Prostate gland (tissue), 2 donors: ENCODE data around the gene CELF4. TPM values are rescaled to one million over a fixed set of nuclear protein-coding genes. Genes with fewer than 3 reads are reported as not detected.

ENCODE experiments used
- DNase-seq: peaks from one replicate; pipeline ENCODE4 v3.0.0-alpha.2; 2019; ENCODE audit warnings: low spot score
- H3K27ac ChIP-seq, 2 donors: fragments of 200-600 bp; sonication (generic); 2 replicates each; pipeline ENCODE4 v1.5.1; 2017 to 2019
- H3K27me3 ChIP-seq: fragments of 200-600 bp; sonication (generic); replicated peaks from 2 replicates; pipeline ENCODE4 v1.5.1; 2019; ENCODE audit not compliant: insufficient read depth
- H3K36me3 ChIP-seq, 2 donors: fragments of 200-600 bp; sonication (generic); 1 replicate in 1 of 2; 2 replicates in 1 of 2; pipeline versions ENCODE4 v1.5.1 to v1.8.1; 2017 to 2019
- H3K4me1 ChIP-seq: fragments of 200-600 bp; sonication (generic); replicated peaks from 2 replicates; pipeline ENCODE4 v1.5.1; 2019
- H3K4me3 ChIP-seq, 2 donors: fragments of 200-600 bp; sonication (generic); 2 replicates each; pipeline ENCODE4 v1.5.1; 2017 to 2019
- H3K9me3 ChIP-seq: fragments of 200-600 bp; sonication (generic); 2 replicates; pipeline ENCODE4 v1.5.1; 2017
- POLR2A ChIP-seq: fragments of 450-650 bp; IDR thresholded peaks from one replicate; pipeline ENCODE4 v1.6.1; 2016; ENCODE audit warnings: antibody characterized with exemption, mild to moderate bottlenecking
- POLR2AphosphoS5 ChIP-seq: sonication (generic); formaldehyde crosslinking; IDR thresholded peaks from one replicate; pipeline ENCODE4 v1.6.1; 2017; ENCODE audit warnings: antibody characterized with exemption
- WGBS: methylation state at CpG from one replicate; pipeline ENCODE4 v1.1.5; 2018; 5-methylcytosine and 5-hydroxymethylcytosine counted together
- intact Hi-C: fragments of 100-400 bp; cut with DNase I; formaldehyde crosslinking; loops from one replicate; pipeline ENCODE4 v1.14.2; 2022
- total RNA-seq, 2 donors: library from RNA; depleted of rRNA; stranded (reverse); fragments of >200 nt; gene quantifications; one replicate each; pipeline ENCODE4 v1.1.0, GENCODE V29; 2016
- TF ChIP-seq, protein P1 (sequence below), 4 experiments: fragments of 200-600 bp in 2 of 4; fragments of 450-650 bp in 2 of 4; sonication (generic) in 2 of 4; IDR thresholded peaks; 1 replicate in 3 of 4; 2 replicates in 1 of 4; pipeline ENCODE4 v1.5.1; 2016 to 2019; ENCODE audit warnings: antibody characterized with exemption in 4 of 4, mild to moderate bottlenecking in 2 of 4, moderate library complexity in 2 of 4

Gene CELF4
- total RNA-seq, 2 donors from 2014 or later, result 7.8 to 8.5 TPM

DNA sequence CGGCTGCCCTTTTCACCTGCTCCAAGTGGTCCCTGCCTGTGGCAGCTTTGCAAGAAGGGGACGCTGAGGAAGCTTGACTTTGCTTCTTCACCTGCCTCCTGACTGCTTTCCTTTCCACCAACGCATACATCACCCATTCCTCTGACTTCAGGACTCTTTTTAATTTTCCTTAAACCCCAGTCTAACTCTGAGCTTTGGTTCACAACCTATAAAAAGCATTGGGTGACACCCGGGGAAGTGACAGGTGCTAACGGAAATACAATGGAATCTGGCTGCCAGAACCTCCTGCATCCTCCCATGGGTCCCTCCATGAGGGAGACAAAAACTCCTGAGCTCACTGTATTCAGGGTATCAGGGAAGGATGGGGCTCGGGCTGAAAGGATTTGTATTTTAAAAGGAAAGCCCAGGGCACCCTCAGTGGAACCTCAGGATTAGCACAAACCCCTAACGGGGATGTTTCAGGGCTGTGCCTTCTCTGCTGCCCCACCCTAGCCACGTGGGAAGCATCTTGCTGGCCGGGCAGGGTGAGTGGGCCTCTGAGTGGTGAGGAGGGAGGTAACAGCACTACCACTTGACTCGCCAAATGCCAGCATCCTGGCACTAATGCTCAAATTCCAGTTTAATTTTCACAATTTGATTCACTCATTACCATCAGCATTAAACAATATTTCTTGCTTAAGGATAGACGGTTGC lies 284.8 kb downstream of the CELF4 start:
- TF ChIP-seq, protein P1, sequence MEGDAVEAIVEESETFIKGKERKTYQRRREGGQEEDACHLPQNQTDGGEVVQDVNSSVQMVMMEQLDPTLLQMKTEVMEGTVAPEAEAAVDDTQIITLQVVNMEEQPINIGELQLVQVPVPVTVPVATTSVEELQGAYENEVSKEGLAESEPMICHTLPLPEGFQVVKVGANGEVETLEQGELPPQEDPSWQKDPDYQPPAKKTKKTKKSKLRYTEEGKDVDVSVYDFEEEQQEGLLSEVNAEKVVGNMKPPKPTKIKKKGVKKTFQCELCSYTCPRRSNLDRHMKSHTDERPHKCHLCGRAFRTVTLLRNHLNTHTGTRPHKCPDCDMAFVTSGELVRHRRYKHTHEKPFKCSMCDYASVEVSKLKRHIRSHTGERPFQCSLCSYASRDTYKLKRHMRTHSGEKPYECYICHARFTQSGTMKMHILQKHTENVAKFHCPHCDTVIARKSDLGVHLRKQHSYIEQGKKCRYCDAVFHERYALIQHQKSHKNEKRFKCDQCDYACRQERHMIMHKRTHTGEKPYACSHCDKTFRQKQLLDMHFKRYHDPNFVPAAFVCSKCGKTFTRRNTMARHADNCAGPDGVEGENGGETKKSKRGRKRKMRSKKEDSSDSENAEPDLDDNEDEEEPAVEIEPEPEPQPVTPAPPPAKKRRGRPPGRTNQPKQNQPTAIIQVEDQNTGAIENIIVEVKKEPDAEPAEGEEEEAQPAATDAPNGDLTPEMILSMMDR (IDR thresholded peaks at IDR 0.05), result no peak
- no peak for TF ChIP-seq POLR2A
- no peak for TF ChIP-seq POLR2AphosphoS5
- no peaks in the 10 kb centered on the region for H3K36me3 ChIP-seq
- no peak overlapping the region for H3K4me3 ChIP-seq
- H3K9me3 ChIP-seq, result no peaks in the 10 kb centered on the region
- H3K4me1 ChIP-seq, result no peaks in the 10 kb centered on the region
- H3K27me3 ChIP-seq, result peaks cover 3% of the 10 kb centered on the region
- no peak for DNase-seq
- 53% methylated on average over 11 of the region's 11 CpGs for WGBS
- intact Hi-C loops, result no loop called here
- no peak overlapping the region for H3K27ac ChIP-seq

DNA sequence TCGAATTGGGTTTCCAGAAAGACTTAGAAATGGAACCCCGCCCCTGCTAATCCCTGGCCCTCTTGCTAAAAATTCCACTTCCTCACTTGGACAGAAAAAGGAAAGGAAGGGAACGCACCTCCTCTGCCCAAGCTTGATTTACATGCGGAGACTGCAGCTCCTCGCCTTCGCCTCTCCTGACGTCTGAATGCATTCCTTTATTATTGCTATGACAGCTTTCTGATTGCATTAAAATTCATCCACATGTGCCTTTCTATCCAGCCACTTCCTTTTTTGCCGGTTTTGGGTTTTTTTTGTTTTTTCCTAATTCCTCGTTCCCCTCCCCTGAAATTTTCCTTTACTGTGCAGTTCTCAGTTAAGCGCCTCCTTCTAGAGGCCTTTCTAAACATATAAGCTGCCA lies 287.8 kb downstream of the CELF4 start:
- TF ChIP-seq POLR2AphosphoS5 (no peak), POLR2A (no peak)
- TF ChIP-seq, protein P1 (IDR thresholded peaks at IDR 0.05), result no peak
- Histone ChIP-seq H3K36me3 (no peaks in the 10 kb centered on the region), H3K9me3 (no peaks in the 10 kb centered on the region), H3K4me1 (no peaks in the 10 kb centered on the region), H3K27ac (no peak overlapping the region), H3K4me3 (no peak overlapping the region), H3K27me3 (peaks cover 25% of the 10 kb centered on the region)
- 63% methylated on average over 10 of the region's 10 CpGs for WGBS
- intact Hi-C loops, result no loop called here
- no peak for DNase-seq

DNA sequence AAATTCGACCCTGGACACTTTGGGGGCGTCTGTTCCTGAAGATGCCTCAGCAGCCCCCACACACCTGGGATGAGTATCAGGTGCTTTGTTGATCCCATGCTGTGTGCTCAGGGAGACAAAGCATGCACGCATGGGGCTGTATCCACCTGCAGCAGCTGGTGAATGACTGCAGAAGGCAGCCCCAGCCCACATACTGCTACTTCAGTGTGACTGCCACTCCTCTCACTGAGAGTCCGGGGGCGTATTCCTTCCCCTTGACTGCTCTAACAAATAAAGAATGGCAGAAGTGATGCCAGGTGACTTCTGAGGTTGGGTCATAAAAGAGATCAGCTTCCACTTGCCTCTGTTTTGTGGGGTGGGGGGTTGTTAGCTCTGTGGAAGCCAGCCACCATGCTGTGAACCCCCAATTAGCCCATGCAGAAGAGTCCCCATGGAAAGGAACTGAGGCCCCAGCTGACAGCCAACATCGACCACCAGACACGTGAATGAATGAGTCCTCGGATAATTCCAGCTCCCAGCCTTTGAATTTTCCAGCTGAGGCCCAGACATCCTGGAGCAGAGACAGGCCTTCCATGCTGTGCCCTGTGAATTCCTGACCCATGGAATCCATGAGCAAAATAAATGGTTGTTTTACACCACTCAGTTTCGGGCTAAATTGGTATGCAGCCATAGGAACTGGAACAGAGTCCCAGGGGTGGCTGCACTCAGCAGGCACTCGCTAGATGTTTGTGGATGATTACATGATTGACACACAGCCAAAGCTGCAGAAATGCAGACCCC lies 289.3 kb downstream of the CELF4 start:
- WGBS, result 80% methylated on average over 10 of the region's 10 CpGs
- H3K27ac ChIP-seq, result no peak overlapping the region
- DNase-seq, result no peak
- TF ChIP-seq POLR2AphosphoS5, result no peak
- TF ChIP-seq, protein P1 (IDR thresholded peaks at IDR 0.05), result no peak
- TF ChIP-seq POLR2A, result no peak
- no peaks in the 10 kb centered on the region for H3K36me3 ChIP-seq
- intact Hi-C loops, result no loop called here
- H3K9me3 ChIP-seq, result no peaks in the 10 kb centered on the region
- H3K4me1 ChIP-seq, result no peaks in the 10 kb centered on the region
- peaks cover 25% of the 10 kb centered on the region for H3K27me3 ChIP-seq
- H3K4me3 ChIP-seq, result no peak overlapping the region

DNA sequence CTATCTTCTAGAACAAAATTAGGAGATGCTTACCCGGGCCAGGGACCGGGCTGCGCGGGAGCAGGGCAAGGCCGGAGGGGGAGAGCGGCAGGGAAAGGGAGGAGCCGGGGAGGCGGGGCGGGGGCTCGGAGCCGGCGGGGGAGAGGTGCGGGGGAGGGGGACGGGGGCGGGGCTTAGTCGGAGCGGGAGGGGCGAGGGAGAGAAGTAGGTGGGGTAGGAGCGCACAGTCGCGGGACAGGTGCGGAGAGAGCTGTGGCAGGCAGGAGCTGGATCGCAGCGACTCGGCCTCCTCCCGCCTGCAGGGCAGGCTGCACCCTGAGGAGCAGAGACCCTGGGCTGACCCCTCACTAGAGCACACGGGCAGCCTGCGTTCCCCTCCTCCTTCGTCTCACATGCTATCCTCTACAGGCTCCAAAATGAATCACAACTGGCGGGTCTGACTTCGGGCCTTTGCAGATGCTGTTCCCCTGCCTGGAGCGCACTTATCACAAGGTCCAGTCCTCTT lies 290.3 kb downstream of the CELF4 start:
- no peak overlapping the region for H3K27ac ChIP-seq
- no peaks in the 10 kb centered on the region for H3K4me1 ChIP-seq
- 16% methylated on average over 32 of the region's 32 CpGs for WGBS
- intact Hi-C loops, result no loop called here
- H3K27me3 ChIP-seq, result peaks cover 25% of the 10 kb centered on the region
- no peak for DNase-seq
- no peaks in the 10 kb centered on the region for H3K9me3 ChIP-seq
- H3K36me3 ChIP-seq, result no peaks in the 10 kb centered on the region
- no peak overlapping the region for H3K4me3 ChIP-seq
- TF ChIP-seq POLR2AphosphoS5 (no peak), POLR2A (no peak)
- TF ChIP-seq, protein P1 (IDR thresholded peaks at IDR 0.05), result no peak
